GM12892 (cell line): Measurements from ENCODE around the gene ZNF133.

Experiments used
- POLR2A ChIP-seq: IDR thresholded peaks from 2 replicates; pipeline ENCODE4 v1.6.1; 2011; ENCODE audit warnings: low read depth, low read length, control low read depth
- TAF1 ChIP-seq: IDR thresholded peaks from 2 replicates; pipeline ENCODE4 v1.6.1; 2011; ENCODE audit warnings: low read depth, mild to moderate bottlenecking, control low read depth, low read length, borderline replicate concordance

- TF ChIP-seq POLR2A (no peak), TAF1 (no peak)
Observed at GRCh38 chr20:18267815-18268214, 20.5 kb upstream of the ZNF133 start.
